ENCODE measurements around the gene HOXB6. TPM values are rescaled to one million over a fixed set of nuclear protein-coding genes. Genes with fewer than 3 reads are reported as not detected.

HOXB6 gene
- total and polyA plus RNA-seq, 3 donors from 2014 or later, result 2.0 to 4.3 (median 3.0) TPM

- DNase-seq, result no peak
- H3K27ac ChIP-seq, result no peak overlapping the region
- H3K9me3 ChIP-seq, result no peaks in the 10 kb centered on the region
- no peak overlapping the region for H3K4me3 ChIP-seq
- WGBS, 2 donors, result 18 to 33% methylated on average over 33 of the region's 33 CpGs
- no peaks in the 10 kb centered on the region for H3K4me1 ChIP-seq
- no peaks in the 10 kb centered on the region for H3K27me3 ChIP-seq
- H3K36me3 ChIP-seq (ENCODE audit: low read depth, missing control alignments), result no peaks in the 10 kb centered on the region
- intact Hi-C loops (cut with DNase I; ENCODE audit: low total_unique reads), result no loop called here
- TF ChIP-seq CTCF (IDR thresholded peaks at IDR 0.05) (no peak), POLR2A (IDR thresholded peaks at IDR 0.05) (no peak)
Measured at GRCh38 chr17:48568499-48569239, 36.1 kb downstream of the HOXB6 start.

GRCh38 chr17:48567646-48568354 lies 37.0 kb downstream of the HOXB6 start:
- no peak for DNase-seq
- H3K9me3 ChIP-seq, result no peaks in the 10 kb centered on the region
- intact Hi-C loops (cut with DNase I; ENCODE audit: low total_unique reads), result no loop called here
- no peaks in the 10 kb centered on the region for H3K4me1 ChIP-seq
- H3K4me3 ChIP-seq, result no peak overlapping the region
- TF ChIP-seq CTCF (IDR thresholded peaks at IDR 0.05), result no peak
- no peak for TF ChIP-seq POLR2A (IDR thresholded peaks at IDR 0.05)
- H3K36me3 ChIP-seq (ENCODE audit: low read depth, missing control alignments), result no peaks in the 10 kb centered on the region
- H3K27me3 ChIP-seq, result no peaks in the 10 kb centered on the region
- no peak overlapping the region for H3K27ac ChIP-seq
- WGBS, 2 donors, result 60% methylated on average over 2 of the region's 2 CpGs

GRCh38 chr17:48567209-48567608 lies 37.6 kb downstream of the HOXB6 start:
- no peak overlapping the region for H3K27ac ChIP-seq
- no peaks in the 10 kb centered on the region for H3K36me3 ChIP-seq (ENCODE audit: low read depth, missing control alignments)
- WGBS, 2 donors, result 63 to 83% methylated on average over 2 to 6 of the region's 6 CpGs
- H3K4me3 ChIP-seq, result no peak overlapping the region
- DNase-seq, result no peak
- TF ChIP-seq CTCF (IDR thresholded peaks at IDR 0.05), result no peak
- no peak for TF ChIP-seq POLR2A (IDR thresholded peaks at IDR 0.05)
- H3K27me3 ChIP-seq, result no peaks in the 10 kb centered on the region
- no peaks in the 10 kb centered on the region for H3K9me3 ChIP-seq
- no peaks in the 10 kb centered on the region for H3K4me1 ChIP-seq
- intact Hi-C loops (cut with DNase I; ENCODE audit: low total_unique reads), result no loop called here

- WGBS, 2 donors, result 46 to 50% methylated on average over 2 of the region's 2 CpGs
- DNase-seq, result no peak
- Histone ChIP-seq H3K27me3 (no peaks in the 10 kb centered on the region), H3K4me3 (no peak overlapping the region), H3K9me3 (no peaks in the 10 kb centered on the region), H3K27ac (no peak overlapping the region), H3K36me3 (ENCODE audit: low read depth, missing control alignments) (no peaks in the 10 kb centered on the region), H3K4me1 (no peaks in the 10 kb centered on the region)
- intact Hi-C loops (cut with DNase I; ENCODE audit: low total_unique reads), result no loop called here
- TF ChIP-seq POLR2A (IDR thresholded peaks at IDR 0.05) (no peak), CTCF (IDR thresholded peaks at IDR 0.05) (no peak)
Measured at GRCh38 chr17:48566717-48567116, 38.1 kb downstream of the HOXB6 start.

Measured in testis (tissue), 3 donors.